ENCODE measurements around the gene PPP1R37. TPM values are rescaled to one million over a fixed set of nuclear protein-coding genes. Genes with fewer than 3 reads are reported as not detected.

PPP1R37 gene
- total RNA-seq, 2 donors from 2014 or later, result 18.1 to 36.3 TPM

GRCh38 chr19:45063851-45064801 lies 28.9 kb upstream of the PPP1R37 start:
- Mint-ChIP-seq H3K9me3 (no peaks in the 10 kb centered on the region), H3K27me3 (no peaks in the 10 kb centered on the region), H3K4me1 (ENCODE audit: low read depth in 2 of 2) (peaks cover 5 to 9% of the 10 kb centered on the region in 2 donors), H3K36me3 (peaks cover 5% of the 10 kb centered on the region), H3K4me3 (no peak overlapping the region), H3K27ac (no peak overlapping the region)
- ATAC-seq, result no peak
- no peak for DNase-seq (ENCODE audit: low spot score)

GRCh38 chr19:45066921-45067661 lies 25.9 kb upstream of the PPP1R37 start:
- H3K9me3 Mint-ChIP-seq, result no peaks in the 10 kb centered on the region
- H3K4me1 Mint-ChIP-seq (ENCODE audit: low read depth in 2 of 2), result peaks cover 0 to 2% of the 10 kb centered on the region in 2 donors
- ATAC-seq (no peak), DNase-seq (ENCODE audit: low spot score) (no peak)
- no peak overlapping the region for H3K4me3 Mint-ChIP-seq
- H3K27me3 Mint-ChIP-seq, result no peaks in the 10 kb centered on the region
- H3K27ac Mint-ChIP-seq, result no peak overlapping the region
- H3K36me3 Mint-ChIP-seq, result no peaks in the 10 kb centered on the region

GRCh38 chr19:45068041-45068440 lies 24.9 kb upstream of the PPP1R37 start:
- Mint-ChIP-seq H3K27me3 (no peaks in the 10 kb centered on the region), H3K27ac (no peak overlapping the region), H3K36me3 (no peaks in the 10 kb centered on the region), H3K9me3 (no peaks in the 10 kb centered on the region), H3K4me1 (ENCODE audit: low read depth in 2 of 2) (peaks cover 0 to 2% of the 10 kb centered on the region in 2 donors), H3K4me3 (no peak overlapping the region)
- DNase-seq (ENCODE audit: low spot score) (no peak), ATAC-seq (no peak)

GRCh38 chr19:45069056-45069455 lies 23.9 kb upstream of the PPP1R37 start:
- Mint-ChIP-seq H3K36me3 (no peaks in the 10 kb centered on the region), H3K27ac (no peak overlapping the region), H3K4me3 (no peak overlapping the region), H3K9me3 (no peaks in the 10 kb centered on the region), H3K27me3 (no peaks in the 10 kb centered on the region), H3K4me1 (ENCODE audit: low read depth in 2 of 2) (peaks cover 0 to 2% of the 10 kb centered on the region in 2 donors)
- DNase-seq (ENCODE audit: low spot score) (no peak), ATAC-seq (no peak)

GRCh38 chr19:45070214-45070613 lies 22.8 kb upstream of the PPP1R37 start:
- Mint-ChIP-seq H3K27ac (no peak overlapping the region), H3K9me3 (no peaks in the 10 kb centered on the region), H3K4me3 (no peak overlapping the region), H3K36me3 (no peaks in the 10 kb centered on the region), H3K27me3 (no peaks in the 10 kb centered on the region), H3K4me1 (ENCODE audit: low read depth in 2 of 2) (peaks cover 0 to 4% of the 10 kb centered on the region in 2 donors)
- no peak for ATAC-seq
- no peak for DNase-seq (ENCODE audit: low spot score)

- H3K9me3 Mint-ChIP-seq, result no peaks in the 10 kb centered on the region
- no peaks in the 10 kb centered on the region for H3K36me3 Mint-ChIP-seq
- H3K27ac Mint-ChIP-seq, result no peak overlapping the region
Observed at GRCh38 chr19:45070861-45071544, 22.0 kb upstream of the PPP1R37 start.

GRCh38 chr19:45071545-45071938 lies 21.4 kb upstream of the PPP1R37 start:
- no peaks in the 10 kb centered on the region for H3K9me3 Mint-ChIP-seq
- ATAC-seq (no peak), DNase-seq (ENCODE audit: low spot score) (no peak)
- no peak overlapping the region for H3K27ac Mint-ChIP-seq
- H3K4me1 Mint-ChIP-seq (ENCODE audit: low read depth in 2 of 2), result peaks cover 1 to 6% of the 10 kb centered on the region in 2 donors
- no peaks in the 10 kb centered on the region for H3K36me3 Mint-ChIP-seq
- H3K27me3 Mint-ChIP-seq, result no peaks in the 10 kb centered on the region
- no peak overlapping the region for H3K4me3 Mint-ChIP-seq

More at GRCh38 chr19:45070861-45071544, 22.0 kb upstream of the PPP1R37 start:
- no peak for ATAC-seq
- Mint-ChIP-seq H3K4me3 (no peak overlapping the region), H3K4me1 (ENCODE audit: low read depth in 2 of 2) (peaks cover 0 to 4% of the 10 kb centered on the region in 2 donors), H3K27me3 (no peaks in the 10 kb centered on the region)
- no peak for DNase-seq (ENCODE audit: low spot score)

- Mint-ChIP-seq H3K36me3 (no peaks in the 10 kb centered on the region), H3K4me1 (ENCODE audit: low read depth in 2 of 2) (peaks cover 8 to 13% of the 10 kb centered on the region in 2 donors), H3K27ac (no peak overlapping the region), H3K27me3 (no peaks in the 10 kb centered on the region), H3K9me3 (no peaks in the 10 kb centered on the region), H3K4me3 (no peak overlapping the region)
- DNase-seq (ENCODE audit: low spot score) (no peak), ATAC-seq (no peak)
Observed at GRCh38 chr19:45071969-45072790, 20.8 kb upstream of the PPP1R37 start.

- Mint-ChIP-seq H3K27ac (peak overlapping the region; percentile 35 to 67), H3K4me3 (peak overlapping the region; percentile 83)
- no peak for DNase-seq (ENCODE audit: low spot score)
Observed at GRCh38 chr19:45074744-45075300, 18.2 kb upstream of the PPP1R37 start.

GRCh38 chr19:45075301-45076028 lies 17.5 kb upstream of the PPP1R37 start:
- ATAC-seq, result peak; percentile 74 to 77
- Mint-ChIP-seq H3K9me3 (no peaks in the 10 kb centered on the region), H3K27ac (peak overlapping the region; percentile 67 to 98), H3K36me3 (no peaks in the 10 kb centered on the region), H3K27me3 (no peaks in the 10 kb centered on the region), H3K4me1 (ENCODE audit: low read depth in 2 of 2) (peaks cover 21 to 28% of the 10 kb centered on the region in 2 donors), H3K4me3 (peak overlapping the region; percentile 83)
- DNase-seq (ENCODE audit: low spot score), result peak; percentile 75

More at GRCh38 chr19:45074744-45075300, 18.2 kb upstream of the PPP1R37 start:
- no peaks in the 10 kb centered on the region for H3K9me3 Mint-ChIP-seq
- peaks cover 21 to 24% of the 10 kb centered on the region in 2 donors for H3K4me1 Mint-ChIP-seq (ENCODE audit: low read depth in 2 of 2)
- no peak for ATAC-seq
- no peaks in the 10 kb centered on the region for H3K36me3 Mint-ChIP-seq
- H3K27me3 Mint-ChIP-seq, result no peaks in the 10 kb centered on the region

- ATAC-seq, result peak; percentile 77 to 80
- peak; percentile 88 for DNase-seq (ENCODE audit: low spot score)
- H3K4me3 Mint-ChIP-seq, result peak within 1 kb of the TSS; percentile 83
- no peaks in the 10 kb centered on the region for H3K36me3 Mint-ChIP-seq
- peaks cover 21 to 31% of the 10 kb centered on the region in 2 donors for H3K4me1 Mint-ChIP-seq (ENCODE audit: low read depth in 2 of 2)
- H3K27me3 Mint-ChIP-seq, result no peaks in the 10 kb centered on the region
- H3K27ac Mint-ChIP-seq, result peak within 1 kb of the TSS; percentile 78 to 98
- H3K9me3 Mint-ChIP-seq, result no peaks in the 10 kb centered on the region
Observed at GRCh38 chr19:45076029-45076850, 16.7 kb upstream of the PPP1R37 start, which contains the start of gene ZNF296. TSS of gene ZNF296 (minus strand) at chr19:45076478. CDS start at chr19:45076373, 105 bp downstream.
